Upper lobe of left lung (tissue), 4 donors: Measurements from ENCODE around the gene COL10A1.

Experiments
- CTCF ChIP-seq, 6 experiments: fragments of 450-650 bp in 4 of 6; fragments of 200-600 bp in 2 of 6; sonication (generic) in 2 of 6; IDR thresholded peaks; one replicate each; pipeline ENCODE4 v1.5.1; 2016 to 2019; ENCODE audit warnings: antibody characterized with exemption in 6 of 6
- POLR2A ChIP-seq, 4 donors: fragments of 450-650 bp; IDR thresholded peaks; one replicate each; pipeline ENCODE4 v1.5.1; 2016 to 2017; ENCODE audit warnings: antibody characterized with exemption in 4 of 4, mild to moderate bottlenecking in 2 of 4
- POLR2AphosphoS5 ChIP-seq, 2 donors: sonication (generic); formaldehyde crosslinking; IDR thresholded peaks; one replicate each; pipeline ENCODE4 v1.5.1; 2017; ENCODE audit warnings: antibody characterized with exemption in 2 of 2

DNA sequence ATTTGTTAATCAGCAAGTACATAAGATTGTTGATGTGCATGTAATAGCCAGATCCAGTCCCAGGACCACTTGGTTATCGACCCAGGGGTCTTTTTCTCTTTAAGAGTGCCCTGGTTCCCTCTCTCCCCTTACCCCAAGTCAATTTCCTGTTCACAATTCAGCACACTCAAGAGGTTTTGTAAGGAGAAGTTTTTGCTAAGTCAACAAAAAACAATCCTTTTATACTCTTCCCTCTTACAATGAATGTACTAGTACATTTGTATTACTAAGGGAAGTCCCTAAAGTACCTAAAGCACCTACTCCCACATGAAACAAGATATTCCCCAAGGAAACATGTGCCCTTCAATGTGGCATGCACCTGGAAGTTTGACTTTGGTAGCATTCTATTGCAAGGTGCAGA is 26.9 kb downstream of the COL10A1 start:
- TF ChIP-seq CTCF (IDR thresholded peaks at IDR 0.05): no peak
- no peak for TF ChIP-seq POLR2A (IDR thresholded peaks at IDR 0.05)
- no peak for TF ChIP-seq POLR2AphosphoS5 (IDR thresholded peaks at IDR 0.05)
